ENCODE results near the gene SETD3.

DNA sequence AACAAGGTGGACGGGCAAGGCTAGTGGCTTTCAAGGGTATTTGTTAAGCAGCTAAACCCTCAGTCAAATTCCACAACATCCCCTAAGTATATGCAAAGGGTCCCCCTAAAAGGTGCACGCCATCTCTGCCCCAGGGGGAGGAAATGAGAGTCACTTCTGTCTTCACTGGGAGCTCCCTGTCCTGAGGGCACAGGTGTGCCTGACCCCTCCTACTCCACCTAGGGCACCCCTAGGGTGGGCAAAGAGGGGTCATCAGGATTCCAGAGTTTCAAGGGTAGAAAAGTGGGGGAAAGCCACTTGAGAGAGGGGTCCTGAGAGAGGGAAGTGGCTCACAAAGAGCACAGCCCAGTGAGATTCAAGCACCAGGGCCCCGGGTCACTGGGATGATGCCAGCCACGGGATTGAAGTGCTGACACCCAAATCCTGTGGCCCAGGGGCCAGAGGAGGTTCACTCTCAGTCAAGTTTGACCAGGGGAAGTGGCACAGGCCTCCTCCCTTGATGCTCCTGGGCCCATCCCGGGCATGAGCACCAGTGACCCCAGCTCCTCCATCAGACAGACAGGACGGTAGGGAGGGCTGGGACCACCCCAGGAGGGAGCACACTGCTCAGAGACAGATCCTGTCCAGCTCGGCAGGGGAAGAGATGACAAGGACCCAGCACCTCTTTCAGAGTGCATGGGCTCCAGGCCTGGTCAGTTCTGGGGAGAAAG, 126.3 kb downstream of the SETD3 start:
- TF ChIP-seq, protein P1, sequence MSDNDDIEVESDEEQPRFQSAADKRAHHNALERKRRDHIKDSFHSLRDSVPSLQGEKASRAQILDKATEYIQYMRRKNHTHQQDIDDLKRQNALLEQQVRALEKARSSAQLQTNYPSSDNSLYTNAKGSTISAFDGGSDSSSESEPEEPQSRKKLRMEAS (IDR thresholded peaks at IDR 0.05), result no peak
- no peak for TF ChIP-seq FOXM1 (IDR thresholded peaks at IDR 0.05; ENCODE audit: borderline replicate concordance, low read depth)
- no peak for TF ChIP-seq CREB1 (IDR thresholded peaks at IDR 0.05; ENCODE audit: low read depth)
- no peak for TF ChIP-seq ZBTB7A (IDR thresholded peaks at IDR 0.05; ENCODE audit: low read depth)
- TF ChIP-seq YY1 (IDR thresholded peaks at IDR 0.05; ENCODE audit: low read depth), result no peak

Data from Ishikawa (cell line).